ENCODE measurements around the gene EVPL.

GRCh38 chr17:75975757-75976174 is 51.3 kb downstream of the EVPL start:
- TF ChIP-seq TSHZ1 (tag by site-specific recombination; IDR thresholded peaks at IDR 0.05; ENCODE audit: borderline replicate concordance) (no peak), ZNF549 (tag by site-specific recombination; IDR thresholded peaks at IDR 0.05) (no peak), ZNF112 (tag by site-specific recombination; IDR thresholded peaks at IDR 0.05) (no peak), HOXA7 (CRISPR knock-in tag; IDR thresholded peaks at IDR 0.05; ENCODE audit: borderline replicate concordance) (no peak), GLIS2 (tag by site-specific recombination; IDR thresholded peaks at IDR 0.05) (no peak), SCRT2 (tag by site-specific recombination; IDR thresholded peaks at IDR 0.05) (no peak), ZNF580 (tag by site-specific recombination; IDR thresholded peaks at IDR 0.05) (no peak), YY2 (tag by site-specific recombination; IDR thresholded peaks at IDR 0.05) (no peak), ZNF148 (tag by site-specific recombination; IDR thresholded peaks at IDR 0.05; ENCODE audit: borderline replicate concordance) (no peak), ZNF433 (tag by site-specific recombination; IDR thresholded peaks at IDR 0.05; ENCODE audit: low read depth) (no peak)
- TF ChIP-seq, protein P1, sequence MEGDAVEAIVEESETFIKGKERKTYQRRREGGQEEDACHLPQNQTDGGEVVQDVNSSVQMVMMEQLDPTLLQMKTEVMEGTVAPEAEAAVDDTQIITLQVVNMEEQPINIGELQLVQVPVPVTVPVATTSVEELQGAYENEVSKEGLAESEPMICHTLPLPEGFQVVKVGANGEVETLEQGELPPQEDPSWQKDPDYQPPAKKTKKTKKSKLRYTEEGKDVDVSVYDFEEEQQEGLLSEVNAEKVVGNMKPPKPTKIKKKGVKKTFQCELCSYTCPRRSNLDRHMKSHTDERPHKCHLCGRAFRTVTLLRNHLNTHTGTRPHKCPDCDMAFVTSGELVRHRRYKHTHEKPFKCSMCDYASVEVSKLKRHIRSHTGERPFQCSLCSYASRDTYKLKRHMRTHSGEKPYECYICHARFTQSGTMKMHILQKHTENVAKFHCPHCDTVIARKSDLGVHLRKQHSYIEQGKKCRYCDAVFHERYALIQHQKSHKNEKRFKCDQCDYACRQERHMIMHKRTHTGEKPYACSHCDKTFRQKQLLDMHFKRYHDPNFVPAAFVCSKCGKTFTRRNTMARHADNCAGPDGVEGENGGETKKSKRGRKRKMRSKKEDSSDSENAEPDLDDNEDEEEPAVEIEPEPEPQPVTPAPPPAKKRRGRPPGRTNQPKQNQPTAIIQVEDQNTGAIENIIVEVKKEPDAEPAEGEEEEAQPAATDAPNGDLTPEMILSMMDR (tag by site-specific recombination; IDR thresholded peaks at IDR 0.05), result no peak
- TF ChIP-seq, protein P2, sequence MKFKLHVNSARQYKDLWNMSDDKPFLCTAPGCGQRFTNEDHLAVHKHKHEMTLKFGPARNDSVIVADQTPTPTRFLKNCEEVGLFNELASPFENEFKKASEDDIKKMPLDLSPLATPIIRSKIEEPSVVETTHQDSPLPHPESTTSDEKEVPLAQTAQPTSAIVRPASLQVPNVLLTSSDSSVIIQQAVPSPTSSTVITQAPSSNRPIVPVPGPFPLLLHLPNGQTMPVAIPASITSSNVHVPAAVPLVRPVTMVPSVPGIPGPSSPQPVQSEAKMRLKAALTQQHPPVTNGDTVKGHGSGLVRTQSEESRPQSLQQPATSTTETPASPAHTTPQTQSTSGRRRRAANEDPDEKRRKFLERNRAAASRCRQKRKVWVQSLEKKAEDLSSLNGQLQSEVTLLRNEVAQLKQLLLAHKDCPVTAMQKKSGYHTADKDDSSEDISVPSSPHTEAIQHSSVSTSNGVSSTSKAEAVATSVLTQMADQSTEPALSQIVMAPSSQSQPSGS (tag by site-specific recombination; IDR thresholded peaks at IDR 0.05; ENCODE audit: low read depth), result no peak

Data from HEK293 (cell line).